Measurements from ENCODE around the gene BPGM.
"Not testable (repeated sequence)": the region's sequence is repeated elsewhere in the genome, so short reads cannot be mapped to it uniquely, and the experiment has no call there.

BPGM gene

DNA sequence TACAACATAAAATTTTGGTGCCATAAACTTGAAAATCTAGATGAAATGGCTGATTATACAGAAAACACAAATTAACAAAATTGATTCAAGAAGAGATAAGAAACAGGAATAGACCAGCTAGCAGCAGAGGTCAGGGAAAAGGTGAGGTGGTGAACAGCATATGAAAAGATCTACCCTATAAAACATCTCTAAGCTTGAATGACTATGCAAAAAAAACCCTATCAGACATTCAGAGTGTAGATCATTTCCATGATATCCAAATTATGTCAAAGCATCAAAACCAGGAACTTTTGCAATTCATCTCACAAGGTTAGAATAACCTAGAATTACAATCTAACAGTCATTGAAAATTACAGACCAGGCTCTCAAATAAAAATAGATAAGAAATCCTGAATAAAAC, 14.6 kb upstream of the BPGM start:
- no peak for DNase-seq (ENCODE audit: low read depth, low spot score)

DNA sequence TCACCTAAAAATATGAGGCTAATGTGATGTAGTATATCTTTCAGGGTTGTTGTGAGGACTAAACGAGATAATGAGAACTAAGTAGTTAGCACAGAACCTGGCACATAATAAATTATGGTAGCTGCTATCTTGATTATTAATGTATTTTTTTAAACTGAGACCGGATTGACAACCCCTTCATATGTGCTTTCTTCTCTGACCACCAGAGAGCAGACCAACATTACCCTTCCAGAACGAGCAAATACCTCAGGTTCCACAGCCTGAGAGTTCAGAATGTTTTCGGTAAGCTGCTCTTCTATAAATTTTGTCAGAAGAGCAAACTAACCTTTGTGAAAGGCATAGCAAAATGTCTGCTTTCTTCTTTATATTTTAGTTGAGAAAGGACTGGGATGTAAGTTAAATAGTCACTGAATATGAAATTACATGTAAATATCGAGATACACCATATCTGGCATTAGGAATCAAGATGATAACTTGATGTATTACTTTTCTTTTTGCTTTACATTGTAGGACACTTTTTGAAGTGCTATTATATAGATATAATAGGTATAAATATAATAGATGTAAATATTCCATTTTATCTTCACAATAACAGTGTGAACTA, 13.6 kb upstream of the BPGM start:
- peak; percentile 37 for DNase-seq (ENCODE audit: low read depth, low spot score)

DNA sequence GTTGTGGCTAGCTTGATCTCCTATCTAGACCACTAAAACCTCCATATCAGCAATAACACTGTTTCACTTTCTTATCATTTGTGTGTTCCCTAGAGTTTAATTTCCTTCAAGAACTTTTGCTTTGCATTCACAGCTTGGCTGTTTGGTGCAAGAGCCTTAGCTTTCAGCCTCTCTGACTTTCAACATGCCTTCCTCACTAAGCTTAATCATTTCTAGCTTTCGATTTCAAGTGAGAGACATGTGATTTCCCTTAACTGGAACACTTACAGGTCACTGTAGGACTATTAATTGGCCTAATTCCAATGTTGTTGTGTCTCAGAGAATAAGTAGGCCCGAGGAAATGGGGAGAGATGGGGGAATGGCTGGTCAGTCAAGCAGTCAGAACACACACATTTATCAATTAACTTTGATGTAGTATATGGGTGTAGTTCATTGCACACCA, 10.6 kb upstream of the BPGM start:
- no peak for DNase-seq (ENCODE audit: low read depth, low spot score)

DNA sequence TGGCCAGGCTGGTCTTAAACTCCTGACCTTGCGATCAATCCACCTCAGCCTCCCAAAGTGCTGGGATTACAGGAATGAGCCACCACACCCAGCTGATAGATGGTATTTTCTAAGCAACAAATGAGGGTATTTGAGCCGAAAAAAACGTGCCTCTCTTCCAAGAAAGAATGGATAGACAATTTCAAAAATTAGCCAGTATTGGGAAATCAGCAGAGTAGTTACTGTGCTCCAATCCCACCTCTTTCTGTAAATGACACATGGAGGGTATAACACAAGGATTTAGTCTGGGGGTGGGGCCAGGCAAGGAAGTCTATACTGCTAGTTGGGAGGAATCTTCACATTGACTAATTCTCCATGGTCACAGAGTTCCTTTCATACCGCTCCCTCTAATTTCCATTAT, 9.2 kb upstream of the BPGM start:
- DNase-seq (ENCODE audit: low read depth, low spot score) = no peak

DNA sequence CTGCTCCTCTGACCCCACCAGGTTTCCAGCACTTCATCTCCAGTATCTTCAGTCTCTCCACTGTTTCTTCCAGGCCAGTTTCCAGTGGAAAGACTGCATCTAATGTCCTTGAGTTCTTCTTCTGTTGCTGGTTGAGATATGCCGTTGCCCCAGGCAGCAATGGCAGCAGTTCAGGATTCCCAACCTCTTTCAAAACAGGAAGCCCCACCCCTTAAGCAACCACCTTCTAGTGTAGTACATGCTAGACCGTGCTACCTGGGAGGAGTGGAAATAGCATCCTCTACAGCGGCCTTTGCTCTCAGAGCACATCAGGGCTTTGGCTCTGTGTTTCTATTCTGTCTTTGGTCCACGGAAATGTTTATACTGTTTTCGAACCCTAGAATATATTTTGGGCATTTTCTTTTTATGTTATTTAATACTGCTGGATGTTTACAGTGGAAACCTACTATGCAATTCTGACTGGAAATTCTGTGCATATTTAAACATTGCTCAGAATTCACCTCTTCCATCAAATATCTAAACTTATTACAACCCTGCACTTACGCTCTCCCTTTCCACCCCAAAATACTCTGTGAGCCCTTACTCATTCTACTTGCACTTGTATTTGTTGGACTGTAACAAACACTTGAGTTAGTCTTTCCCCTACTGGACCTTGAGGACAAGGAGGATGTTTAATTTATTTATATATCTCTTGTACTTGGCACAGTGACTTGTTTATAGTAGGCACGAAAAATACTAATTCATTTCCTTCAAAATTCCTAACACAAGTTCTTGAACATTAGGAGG, 8.5 kb upstream of the BPGM start:
- DNase-seq (ENCODE audit: low read depth, low spot score) = peak; percentile 71

- DNase-seq (ENCODE audit: low read depth, low spot score) = no peak
Observed at GRCh38 chr7:134639061-134639460, 7.6 kb upstream of the BPGM start.

GRCh38 chr7:134639683-134640279, 6.9 kb upstream of the BPGM start:
- DNase-seq (ENCODE audit: low read depth, low spot score) = no peak

DNA sequence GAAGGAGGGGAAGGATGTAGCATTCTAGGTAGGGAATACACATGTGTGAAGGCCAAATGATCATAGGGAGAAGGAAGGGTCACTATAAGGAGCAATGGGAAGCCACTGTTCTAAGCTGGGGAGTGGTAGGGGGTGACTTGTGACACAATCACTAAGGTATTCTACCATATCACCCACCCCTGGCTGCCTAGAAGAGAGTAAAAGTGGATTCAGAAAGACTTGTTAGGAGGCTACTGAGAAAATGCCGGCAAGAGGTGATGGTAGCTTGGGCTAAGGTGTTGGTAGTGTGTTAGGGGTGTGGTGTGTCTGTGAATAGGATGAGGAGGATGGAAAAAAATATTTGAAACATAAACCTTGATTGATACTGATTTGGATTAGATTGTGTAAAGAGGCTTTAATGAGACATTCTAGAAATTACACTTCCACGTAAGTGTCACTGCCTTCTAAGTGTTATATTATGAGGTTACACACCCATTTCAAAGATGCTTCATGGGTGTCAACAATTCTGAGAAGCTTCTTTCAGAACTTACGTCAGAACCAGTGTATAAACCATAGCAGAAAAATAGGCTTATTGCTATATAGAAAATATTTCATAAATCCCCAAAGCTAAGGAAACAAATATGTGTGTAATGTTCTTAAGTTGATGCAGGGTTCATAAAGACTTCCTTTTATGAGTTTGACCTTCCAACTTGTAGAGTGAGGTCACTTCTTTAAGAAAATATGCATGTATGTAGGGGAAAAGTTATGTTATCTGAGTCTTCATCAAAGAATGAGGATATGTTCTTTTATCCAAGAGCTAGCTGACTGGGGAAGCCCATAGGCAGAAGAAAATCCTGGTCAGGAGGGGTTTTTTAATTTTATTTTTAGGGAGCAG, 5.6 kb upstream of the BPGM start:
- no peak for DNase-seq (ENCODE audit: low read depth, low spot score)

GRCh38 chr7:134641981-134642380, 4.7 kb upstream of the BPGM start:
- not testable (repeated sequence) for DNase-seq (ENCODE audit: low read depth, low spot score)

DNA sequence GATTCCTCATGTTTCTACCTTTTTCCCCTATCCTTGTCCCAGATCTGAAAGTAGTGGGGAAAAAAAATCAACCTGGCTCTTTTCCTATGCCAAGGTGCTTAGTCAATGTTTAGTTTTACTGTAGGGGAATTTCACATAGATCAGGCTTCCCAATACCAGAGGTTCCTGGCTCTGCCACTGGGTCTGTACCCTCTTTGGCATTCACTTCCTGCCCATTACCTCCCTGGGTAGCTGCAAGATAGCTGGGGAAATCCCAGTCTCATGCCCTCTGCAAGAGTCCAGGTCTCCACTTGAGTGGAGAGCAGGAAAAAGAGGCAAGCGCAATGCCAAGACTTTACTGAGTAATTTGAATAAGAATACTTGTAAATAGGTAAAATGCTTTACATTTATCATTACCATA, 3.5 kb upstream of the BPGM start:
- no peak for DNase-seq (ENCODE audit: low read depth, low spot score)

DNA sequence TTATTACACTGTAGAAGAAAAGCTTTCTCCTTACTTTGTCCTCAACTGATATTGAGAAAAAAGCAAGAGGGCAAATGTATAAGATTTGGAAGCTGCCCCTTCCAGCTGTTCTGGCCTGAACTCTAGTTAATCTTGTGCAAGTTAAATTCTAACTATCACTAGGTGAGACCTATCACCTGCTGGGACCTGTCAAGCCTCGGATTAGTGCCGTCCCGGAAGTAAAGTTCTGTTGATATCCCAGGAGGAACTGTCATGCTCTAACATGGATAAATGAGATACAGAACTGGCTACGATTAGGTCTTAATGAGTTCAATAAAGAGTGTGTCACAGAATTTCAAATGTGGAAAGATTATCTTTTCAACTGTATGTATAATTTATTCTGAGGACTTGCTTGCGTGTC, 1.2 kb upstream of the BPGM start:
- no peak for DNase-seq (ENCODE audit: low read depth, low spot score)

GRCh38 chr7:134645935-134646334, 718 bp upstream of the BPGM start:
- DNase-seq (ENCODE audit: low read depth, low spot score) = no peak

DNA sequence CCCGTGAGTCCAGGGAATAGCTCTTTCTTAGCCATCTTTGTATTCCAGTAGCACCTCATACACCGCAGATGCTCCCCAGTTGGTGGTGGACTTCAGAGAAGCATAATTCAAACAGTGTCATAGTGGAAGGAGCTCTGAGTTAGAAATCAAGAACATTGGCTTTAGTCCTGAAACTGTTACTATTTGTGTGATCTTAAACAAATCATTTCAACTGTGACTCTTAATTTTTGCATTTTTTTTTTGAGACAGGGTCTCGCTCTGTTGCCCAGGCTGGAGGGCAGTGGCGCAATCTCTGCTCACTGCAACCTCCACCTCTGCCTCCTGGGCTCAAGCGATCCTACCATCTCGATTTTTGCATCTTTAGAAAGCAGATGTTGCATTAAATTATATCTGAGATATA, 1.8 kb downstream of the BPGM start:
- DNase-seq (ENCODE audit: low read depth, low spot score) = no peak

- no peak for DNase-seq (ENCODE audit: low read depth, low spot score)
Observed at GRCh38 chr7:134649226-134649775, 2.6 kb downstream of the BPGM start.

- DNase-seq (ENCODE audit: low read depth, low spot score) = no peak
Observed at GRCh38 chr7:134651991-134652390, 5.3 kb downstream of the BPGM start.

- DNase-seq (ENCODE audit: low read depth, low spot score) = no peak
Observed at GRCh38 chr7:134654104-134654775, 7.6 kb downstream of the BPGM start.

- peak; percentile 9 for DNase-seq (ENCODE audit: low read depth, low spot score)
Observed at GRCh38 chr7:134657526-134657925, 10.9 kb downstream of the BPGM start.

- DNase-seq (ENCODE audit: low read depth, low spot score) = no peak
Observed at GRCh38 chr7:134660242-134660785, 13.7 kb downstream of the BPGM start.

- DNase-seq (ENCODE audit: low read depth, low spot score) = no peak
Observed at GRCh38 chr7:134660961-134661376, 14.3 kb downstream of the BPGM start.

GRCh38 chr7:134662166-134662870, 15.7 kb downstream of the BPGM start:
- DNase-seq (ENCODE audit: low read depth, low spot score) = no peak

Measured in ELF-1 (cell line).